ENCODE data around the gene COPE. TPM values are rescaled to one million over a fixed set of nuclear protein-coding genes. Genes with fewer than 3 reads are reported as not detected.
"Not testable (repeated sequence)": the region's sequence is repeated elsewhere in the genome, so short reads cannot be mapped to it uniquely, and the experiment has no call there.

Gene COPE
- total RNA-seq, 1 donor from 2014 or later: 192 TPM

- Mint-ChIP-seq H3K36me3 (ENCODE audit: insufficient read depth) (peaks cover 4% of the 10 kb centered on the region), H3K4me1 (ENCODE audit: low read depth) (peaks cover 3% of the 10 kb centered on the region), H3K4me3 (ENCODE audit: low read depth) (no peak overlapping the region), H3K27me3 (no peaks in the 10 kb centered on the region), H3K9me3 (ENCODE audit: low read depth) (no peaks in the 10 kb centered on the region), H3K27ac (no peak overlapping the region)
- TF ChIP-seq CTCF (IDR thresholded peaks at IDR 0.05; ENCODE audit: unreplicated experiment): no peak
- no peak for DNase-seq (ENCODE audit: low spot score, unreplicated experiment)
These were observed 15.8 kb downstream of the COPE start for GRCh38 chr19:18903156-18904037.

- not testable (repeated sequence) for H3K4me3 Mint-ChIP-seq (ENCODE audit: low read depth); H3K27ac Mint-ChIP-seq; H3K4me1 Mint-ChIP-seq (ENCODE audit: low read depth); H3K36me3 Mint-ChIP-seq (ENCODE audit: insufficient read depth); H3K9me3 Mint-ChIP-seq (ENCODE audit: low read depth); DNase-seq (ENCODE audit: low spot score, unreplicated experiment); H3K27me3 Mint-ChIP-seq
These were observed 16.7 kb downstream of the COPE start for GRCh38 chr19:18902519-18902918.

GRCh38 chr19:18901491-18901890 is 17.7 kb downstream of the COPE start:
- peaks cover 4% of the 10 kb centered on the region for H3K27me3 Mint-ChIP-seq
- peaks cover 4% of the 10 kb centered on the region for H3K36me3 Mint-ChIP-seq (ENCODE audit: insufficient read depth)
- no peak for TF ChIP-seq CTCF (IDR thresholded peaks at IDR 0.05; ENCODE audit: unreplicated experiment)
- H3K27ac Mint-ChIP-seq: no peak overlapping the region
- H3K4me3 Mint-ChIP-seq (ENCODE audit: low read depth): no peak overlapping the region
- no peak for DNase-seq (ENCODE audit: low spot score, unreplicated experiment)
- H3K9me3 Mint-ChIP-seq (ENCODE audit: low read depth): no peaks in the 10 kb centered on the region
- H3K4me1 Mint-ChIP-seq (ENCODE audit: low read depth): peaks cover 9% of the 10 kb centered on the region

GRCh38 chr19:18900700-18901481 is 18.3 kb downstream of the COPE start:
- no peak for DNase-seq (ENCODE audit: low spot score, unreplicated experiment)
- H3K27ac Mint-ChIP-seq: no peak overlapping the region
- H3K4me3 Mint-ChIP-seq (ENCODE audit: low read depth): no peak overlapping the region
- H3K4me1 Mint-ChIP-seq (ENCODE audit: low read depth): peaks cover 10% of the 10 kb centered on the region
- TF ChIP-seq CTCF (IDR thresholded peaks at IDR 0.05; ENCODE audit: unreplicated experiment): no peak
- peaks cover 4% of the 10 kb centered on the region for H3K36me3 Mint-ChIP-seq (ENCODE audit: insufficient read depth)
- no peaks in the 10 kb centered on the region for H3K9me3 Mint-ChIP-seq (ENCODE audit: low read depth)
- H3K27me3 Mint-ChIP-seq: peaks cover 4% of the 10 kb centered on the region

- Mint-ChIP-seq H3K4me3 (ENCODE audit: low read depth) (no peak overlapping the region), H3K36me3 (ENCODE audit: insufficient read depth) (peaks cover 4% of the 10 kb centered on the region), H3K27me3 (peaks cover 4% of the 10 kb centered on the region), H3K9me3 (ENCODE audit: low read depth) (no peaks in the 10 kb centered on the region), H3K27ac (no peak overlapping the region), H3K4me1 (ENCODE audit: low read depth) (peaks cover 10% of the 10 kb centered on the region)
- DNase-seq (ENCODE audit: low spot score, unreplicated experiment): no peak
- TF ChIP-seq CTCF (IDR thresholded peaks at IDR 0.05; ENCODE audit: unreplicated experiment): no peak
These were observed 19.3 kb downstream of the COPE start for GRCh38 chr19:18899624-18900560.

Measured in progenitor cell of endocrine pancreas (in vitro differentiated cells).